Stimulated activated naive CD8-positive, alpha-beta T cell treated with anti-CD3 and anti-CD28 coated beads, Interleukin-15, amount 100 ng/mL, for 72 hours (primary cell): Measurements from ENCODE around the gene UBR3.

Experiments
- ATAC-seq: fragments of 150-1000 bp; cut with Tn5 transposase; 2 replicates; pipeline ENCODE4 v1.10.0; 2021; ENCODE audit warnings: mild to moderate bottlenecking, moderate library complexity
- DNase-seq, 2 donors: peaks; one replicate each; pipeline ENCODE4 v3.0.0; 2021 to 2022
- H3K27ac Mint-ChIP-seq, 2 donors: one replicate each; pipeline ENCODE4 v1.8.0; 2022; ENCODE audit warnings: mild to moderate bottlenecking in 2 of 2, mixed read lengths in 2 of 2, moderate library complexity in 2 of 2
- H3K27me3 Mint-ChIP-seq: one replicate; pipeline ENCODE4 v1.8.0; 2022; ENCODE audit warnings: mixed read lengths
- H3K4me1 Mint-ChIP-seq: one replicate; pipeline ENCODE4 v1.8.0; 2022; ENCODE audit warnings: mild to moderate bottlenecking, mixed read lengths
- H3K4me3 Mint-ChIP-seq, 2 donors: one replicate each; pipeline ENCODE4 v1.8.0; 2022; ENCODE audit warnings: mild to moderate bottlenecking in 2 of 2, mixed read lengths in 2 of 2, moderate library complexity in 1 of 2
- H3K9me3 Mint-ChIP-seq, 2 donors: one replicate each; pipeline ENCODE4 v1.8.0; 2022; ENCODE audit warnings: mixed read lengths in 2 of 2

The UBR3 gene, protein sequence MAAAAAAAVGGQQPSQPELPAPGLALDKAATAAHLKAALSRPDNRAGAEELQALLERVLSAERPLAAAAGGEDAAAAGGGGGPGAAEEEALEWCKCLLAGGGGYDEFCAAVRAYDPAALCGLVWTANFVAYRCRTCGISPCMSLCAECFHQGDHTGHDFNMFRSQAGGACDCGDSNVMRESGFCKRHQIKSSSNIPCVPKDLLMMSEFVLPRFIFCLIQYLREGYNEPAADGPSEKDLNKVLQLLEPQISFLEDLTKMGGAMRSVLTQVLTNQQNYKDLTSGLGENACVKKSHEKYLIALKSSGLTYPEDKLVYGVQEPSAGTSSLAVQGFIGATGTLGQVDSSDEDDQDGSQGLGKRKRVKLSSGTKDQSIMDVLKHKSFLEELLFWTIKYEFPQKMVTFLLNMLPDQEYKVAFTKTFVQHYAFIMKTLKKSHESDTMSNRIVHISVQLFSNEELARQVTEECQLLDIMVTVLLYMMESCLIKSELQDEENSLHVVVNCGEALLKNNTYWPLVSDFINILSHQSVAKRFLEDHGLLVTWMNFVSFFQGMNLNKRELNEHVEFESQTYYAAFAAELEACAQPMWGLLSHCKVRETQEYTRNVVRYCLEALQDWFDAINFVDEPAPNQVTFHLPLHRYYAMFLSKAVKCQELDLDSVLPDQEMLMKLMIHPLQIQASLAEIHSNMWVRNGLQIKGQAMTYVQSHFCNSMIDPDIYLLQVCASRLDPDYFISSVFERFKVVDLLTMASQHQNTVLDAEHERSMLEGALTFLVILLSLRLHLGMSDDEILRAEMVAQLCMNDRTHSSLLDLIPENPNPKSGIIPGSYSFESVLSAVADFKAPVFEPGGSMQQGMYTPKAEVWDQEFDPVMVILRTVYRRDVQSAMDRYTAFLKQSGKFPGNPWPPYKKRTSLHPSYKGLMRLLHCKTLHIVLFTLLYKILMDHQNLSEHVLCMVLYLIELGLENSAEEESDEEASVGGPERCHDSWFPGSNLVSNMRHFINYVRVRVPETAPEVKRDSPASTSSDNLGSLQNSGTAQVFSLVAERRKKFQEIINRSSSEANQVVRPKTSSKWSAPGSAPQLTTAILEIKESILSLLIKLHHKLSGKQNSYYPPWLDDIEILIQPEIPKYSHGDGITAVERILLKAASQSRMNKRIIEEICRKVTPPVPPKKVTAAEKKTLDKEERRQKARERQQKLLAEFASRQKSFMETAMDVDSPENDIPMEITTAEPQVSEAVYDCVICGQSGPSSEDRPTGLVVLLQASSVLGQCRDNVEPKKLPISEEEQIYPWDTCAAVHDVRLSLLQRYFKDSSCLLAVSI (N-terminal part only)

DNA sequence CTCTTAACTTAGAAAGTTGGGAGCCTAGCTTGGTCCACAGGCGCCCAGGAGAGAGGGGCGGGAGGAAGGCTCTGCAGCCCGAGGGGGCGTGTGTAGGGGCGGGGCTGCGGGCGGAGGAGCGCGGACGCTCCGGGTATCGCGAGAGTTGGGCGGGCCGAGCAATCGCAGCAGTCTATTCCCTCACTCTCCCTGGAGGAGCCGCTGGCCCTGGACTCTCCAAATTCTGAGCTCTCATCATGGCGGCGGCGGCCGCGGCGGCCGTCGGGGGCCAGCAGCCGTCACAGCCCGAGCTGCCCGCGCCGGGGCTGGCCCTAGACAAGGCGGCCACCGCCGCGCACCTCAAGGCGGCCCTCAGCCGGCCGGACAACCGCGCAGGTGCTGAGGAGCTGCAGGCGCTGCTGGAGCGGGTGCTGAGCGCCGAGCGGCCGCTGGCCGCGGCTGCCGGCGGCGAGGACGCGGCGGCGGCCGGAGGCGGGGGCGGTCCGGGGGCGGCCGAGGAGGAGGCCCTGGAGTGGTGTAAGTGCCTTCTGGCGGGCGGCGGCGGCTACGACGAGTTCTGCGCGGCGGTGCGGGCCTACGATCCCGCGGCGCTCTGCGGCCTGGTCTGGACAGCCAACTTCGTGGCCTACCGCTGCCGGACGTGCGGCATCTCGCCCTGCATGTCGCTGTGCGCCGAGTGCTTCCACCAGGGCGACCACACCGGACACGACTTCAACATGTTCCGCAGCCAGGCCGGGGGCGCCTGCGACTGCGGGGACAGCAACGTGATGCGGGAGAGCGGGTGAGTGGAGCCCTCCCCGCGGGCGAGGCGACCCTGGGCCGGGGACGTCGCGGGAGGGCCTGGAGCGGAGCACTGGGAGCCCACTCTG lies at the start of gene UBR3:
UBR3 (plus strand) TSS at position 183 of the 869 bp plus-strand sequence; CDS start at position 237, 54 bp downstream.
- peak; percentile 89 for ATAC-seq
- Mint-ChIP-seq H3K4me1 (peaks cover 68% of the 10 kb centered on the region), H3K27ac (peak within 1 kb of the TSS; percentile 89 to 91), H3K27me3 (no peaks in the 10 kb centered on the region), H3K9me3 (no peaks in the 10 kb centered on the region), H3K4me3 (peak within 1 kb of the TSS; percentile 91 to 96)
- peak; percentile 87 to 91 for DNase-seq

DNA sequence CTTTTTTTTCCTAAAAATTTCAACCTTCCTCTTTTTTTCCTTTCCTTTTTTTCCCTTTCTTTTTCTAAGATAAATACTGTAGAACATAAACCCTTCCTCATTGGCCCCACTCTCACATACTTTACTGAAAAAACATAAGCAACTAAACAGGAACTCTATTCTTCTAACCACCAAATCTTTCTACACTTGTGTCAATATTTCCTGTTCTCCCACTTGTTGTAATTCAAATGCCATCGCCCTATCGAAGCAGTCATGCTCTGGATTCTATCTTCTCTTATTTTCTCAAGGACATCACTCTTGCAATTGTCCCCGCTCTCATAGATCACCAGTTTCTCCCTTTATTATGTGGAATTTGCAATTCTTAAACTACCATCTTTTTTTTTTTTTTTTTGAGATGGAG lies 48.8 kb upstream of the UBR3 start:
- no peak overlapping the region for H3K4me3 Mint-ChIP-seq
- no peak overlapping the region for H3K27ac Mint-ChIP-seq
- H3K9me3 Mint-ChIP-seq: no peaks in the 10 kb centered on the region
- no peaks in the 10 kb centered on the region for H3K27me3 Mint-ChIP-seq
- no peak for ATAC-seq
- H3K4me1 Mint-ChIP-seq: no peaks in the 10 kb centered on the region
- DNase-seq: no peak

DNA sequence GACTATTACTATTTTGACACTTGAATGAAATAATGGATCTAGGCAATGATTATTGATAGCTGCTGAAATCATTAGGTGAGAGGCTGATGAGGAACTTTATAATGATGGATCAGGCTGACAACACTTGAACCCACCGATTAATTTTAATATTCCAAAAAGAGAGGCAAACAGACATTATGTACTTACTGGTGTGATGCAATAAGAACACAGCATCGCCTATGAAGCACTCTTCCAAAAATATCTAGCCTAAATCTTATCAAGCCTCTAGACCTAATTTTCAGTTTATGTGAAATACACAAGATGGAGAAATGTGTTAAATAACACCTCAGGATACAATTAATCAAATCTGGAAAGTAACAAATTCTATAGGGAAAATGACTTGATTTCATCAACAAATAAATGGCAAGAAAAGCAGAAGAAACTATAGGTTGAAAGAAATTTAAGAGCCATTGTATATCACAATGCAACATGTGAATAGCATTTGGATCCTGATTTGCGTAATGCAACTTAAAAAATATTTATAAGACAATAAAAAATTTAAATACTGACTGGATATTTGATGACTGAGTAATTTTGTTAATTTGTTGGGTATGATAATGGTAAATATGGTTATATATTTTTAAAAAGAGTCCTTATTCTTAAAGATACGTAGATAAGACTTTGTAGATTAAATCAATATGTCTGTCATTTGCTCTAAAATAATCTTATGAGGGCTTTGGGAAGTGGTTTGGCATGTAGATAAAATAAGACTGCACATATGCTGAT lies 45.8 kb upstream of the UBR3 start:
- Mint-ChIP-seq H3K27me3 (no peaks in the 10 kb centered on the region), H3K4me3 (no peak overlapping the region), H3K4me1 (no peaks in the 10 kb centered on the region), H3K9me3 (no peaks in the 10 kb centered on the region), H3K27ac (no peak overlapping the region)
- ATAC-seq (no peak), DNase-seq (no peak)

DNA sequence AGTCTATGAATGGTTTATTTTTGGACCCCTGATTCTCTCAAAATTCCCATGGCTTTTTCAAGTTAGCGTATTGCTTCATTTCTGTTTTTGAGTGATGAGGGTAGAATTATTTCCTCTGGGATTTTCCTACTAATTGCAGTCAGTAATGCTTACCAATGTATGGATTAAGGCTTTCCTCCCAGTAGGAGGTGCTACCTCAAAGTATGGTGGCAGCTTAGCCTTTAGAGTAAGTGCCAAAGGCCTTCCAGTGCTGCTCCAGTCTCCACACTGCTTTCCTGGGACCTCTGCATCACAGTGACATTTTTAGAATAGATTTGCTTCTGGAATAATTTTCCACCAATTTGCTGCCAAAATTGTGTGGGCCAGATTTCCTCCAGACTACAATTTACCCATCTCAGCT lies 44.7 kb upstream of the UBR3 start:
- ATAC-seq (no peak), DNase-seq (no peak)
- H3K9me3 Mint-ChIP-seq: no peaks in the 10 kb centered on the region
- no peak overlapping the region for H3K4me3 Mint-ChIP-seq
- no peak overlapping the region for H3K27ac Mint-ChIP-seq
- no peaks in the 10 kb centered on the region for H3K4me1 Mint-ChIP-seq
- peaks cover under 1% of the 10 kb centered on the region for H3K27me3 Mint-ChIP-seq

DNA sequence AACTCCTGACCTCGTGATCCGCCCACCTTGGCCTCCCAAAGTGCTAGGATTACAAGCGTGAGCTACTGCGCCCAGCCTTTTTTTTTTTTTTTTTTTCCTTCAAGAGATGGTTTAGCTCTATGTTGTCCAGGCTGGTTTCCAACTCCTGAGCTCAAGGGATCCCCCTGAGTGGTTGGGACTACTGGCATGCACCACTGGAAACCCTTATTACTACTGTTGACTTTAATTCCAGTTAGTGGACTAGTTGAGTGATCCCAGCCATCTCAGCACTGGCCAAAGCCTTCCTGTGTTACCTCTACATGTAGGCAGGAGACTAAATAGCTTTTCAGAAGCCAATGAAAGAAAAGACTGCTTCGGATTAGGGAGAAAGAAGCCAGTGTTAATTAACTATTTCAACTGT lies 36.7 kb upstream of the UBR3 start:
- no peak overlapping the region for H3K27ac Mint-ChIP-seq
- ATAC-seq (no peak), DNase-seq (no peak)
- H3K4me1 Mint-ChIP-seq: peaks cover 8% of the 10 kb centered on the region
- no peaks in the 10 kb centered on the region for H3K9me3 Mint-ChIP-seq
- peaks cover 34% of the 10 kb centered on the region for H3K27me3 Mint-ChIP-seq
- H3K4me3 Mint-ChIP-seq: no peak overlapping the region

DNA sequence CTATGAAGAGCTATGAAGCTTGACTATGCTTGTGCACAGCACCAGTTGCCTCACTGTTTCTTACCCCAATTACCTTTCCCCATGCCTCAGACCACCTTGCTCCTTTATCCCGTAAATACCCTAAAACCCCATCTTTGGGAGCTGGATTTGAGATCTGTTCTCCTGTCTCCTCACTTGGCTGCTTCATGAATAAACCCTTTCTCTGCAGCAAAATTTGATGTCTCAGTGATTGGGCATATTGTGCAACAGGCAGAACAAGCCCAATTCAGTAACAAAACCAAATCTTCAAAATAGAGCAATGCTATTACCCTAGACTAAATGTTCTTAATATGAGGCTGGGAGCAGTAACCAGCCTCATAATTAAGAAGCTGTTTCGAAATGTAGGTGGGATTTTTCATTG lies 32.1 kb upstream of the UBR3 start:
- DNase-seq (no peak), ATAC-seq (no peak)
- Mint-ChIP-seq H3K4me3 (no peak overlapping the region), H3K27me3 (peaks cover 8% of the 10 kb centered on the region), H3K9me3 (no peaks in the 10 kb centered on the region), H3K27ac (no peak overlapping the region), H3K4me1 (peaks cover 8% of the 10 kb centered on the region)

DNA sequence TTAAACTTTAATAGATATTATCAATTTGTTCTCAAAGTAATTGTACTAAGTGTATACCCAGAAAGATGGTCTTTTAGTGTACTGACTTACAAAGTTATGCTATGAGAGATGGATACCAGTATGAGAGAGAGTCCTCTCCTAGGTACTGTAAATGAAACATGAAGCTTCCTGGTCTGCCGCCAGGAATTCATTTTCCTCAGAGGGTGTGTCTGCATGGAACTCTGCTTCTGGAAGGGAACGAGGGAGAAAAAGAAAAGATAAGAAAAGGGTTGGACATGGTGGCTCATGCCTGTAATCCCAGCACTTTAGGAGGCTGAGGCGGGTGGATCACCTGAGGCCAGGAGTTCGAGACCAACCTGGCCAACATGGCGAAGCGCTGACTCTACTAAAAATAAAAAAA lies 30.8 kb upstream of the UBR3 start:
- Mint-ChIP-seq H3K27me3 (no peaks in the 10 kb centered on the region), H3K4me3 (no peak overlapping the region), H3K27ac (no peak overlapping the region), H3K9me3 (no peaks in the 10 kb centered on the region), H3K4me1 (peaks cover 8% of the 10 kb centered on the region)
- DNase-seq (no peak), ATAC-seq (no peak)

DNA sequence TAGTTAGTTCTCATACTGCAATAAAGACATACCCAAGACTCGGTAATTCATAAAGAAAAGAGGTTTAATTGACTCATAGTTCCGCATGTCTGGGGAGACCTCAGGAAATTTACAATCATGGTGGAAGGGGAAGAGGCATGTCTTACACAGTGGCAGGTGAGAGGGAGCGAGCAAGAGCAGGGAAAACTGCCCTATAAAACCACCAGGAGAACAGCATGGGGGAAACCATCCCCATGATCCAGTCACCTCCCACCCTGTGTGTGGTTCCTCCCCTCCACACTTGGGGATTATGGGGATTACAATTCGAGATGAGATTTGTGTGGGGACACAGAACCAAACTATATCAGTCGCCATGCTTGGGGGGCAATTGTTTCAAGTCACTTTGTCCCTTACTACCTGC lies 29.7 kb upstream of the UBR3 start:
- H3K4me1 Mint-ChIP-seq: peaks cover 18% of the 10 kb centered on the region
- H3K9me3 Mint-ChIP-seq: no peaks in the 10 kb centered on the region

DNA sequence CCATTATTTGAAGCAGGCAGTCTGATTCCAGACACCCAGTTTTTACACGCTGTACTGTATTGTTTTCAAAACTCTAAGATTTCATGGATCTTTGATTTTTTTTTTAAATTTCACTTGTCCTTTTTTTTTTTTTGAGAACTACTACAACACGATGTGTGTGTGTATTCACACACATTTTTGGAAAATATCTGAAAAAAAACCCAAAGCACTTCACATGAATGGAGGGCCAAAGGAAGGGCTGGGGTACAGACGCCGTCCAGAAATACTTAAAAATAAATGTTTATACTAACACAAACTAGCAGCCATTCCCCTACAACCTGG lies 28.9 kb upstream of the UBR3 start:
- ATAC-seq (no peak), DNase-seq (no peak)
- Mint-ChIP-seq H3K27ac (peak overlapping the region; percentile 92 to 95), H3K9me3 (no peaks in the 10 kb centered on the region), H3K4me3 (peak overlapping the region; percentile 92 to 95), H3K4me1 (peaks cover 23% of the 10 kb centered on the region), H3K27me3 (no peaks in the 10 kb centered on the region)

More for the DNA sequence above, 29.7 kb upstream of the UBR3 start:
- peak overlapping the region; percentile 13 to 16 for H3K4me3 Mint-ChIP-seq
- no peak for DNase-seq
- no peak for ATAC-seq
- no peaks in the 10 kb centered on the region for H3K27me3 Mint-ChIP-seq
- H3K27ac Mint-ChIP-seq: no peak overlapping the region

DNA sequence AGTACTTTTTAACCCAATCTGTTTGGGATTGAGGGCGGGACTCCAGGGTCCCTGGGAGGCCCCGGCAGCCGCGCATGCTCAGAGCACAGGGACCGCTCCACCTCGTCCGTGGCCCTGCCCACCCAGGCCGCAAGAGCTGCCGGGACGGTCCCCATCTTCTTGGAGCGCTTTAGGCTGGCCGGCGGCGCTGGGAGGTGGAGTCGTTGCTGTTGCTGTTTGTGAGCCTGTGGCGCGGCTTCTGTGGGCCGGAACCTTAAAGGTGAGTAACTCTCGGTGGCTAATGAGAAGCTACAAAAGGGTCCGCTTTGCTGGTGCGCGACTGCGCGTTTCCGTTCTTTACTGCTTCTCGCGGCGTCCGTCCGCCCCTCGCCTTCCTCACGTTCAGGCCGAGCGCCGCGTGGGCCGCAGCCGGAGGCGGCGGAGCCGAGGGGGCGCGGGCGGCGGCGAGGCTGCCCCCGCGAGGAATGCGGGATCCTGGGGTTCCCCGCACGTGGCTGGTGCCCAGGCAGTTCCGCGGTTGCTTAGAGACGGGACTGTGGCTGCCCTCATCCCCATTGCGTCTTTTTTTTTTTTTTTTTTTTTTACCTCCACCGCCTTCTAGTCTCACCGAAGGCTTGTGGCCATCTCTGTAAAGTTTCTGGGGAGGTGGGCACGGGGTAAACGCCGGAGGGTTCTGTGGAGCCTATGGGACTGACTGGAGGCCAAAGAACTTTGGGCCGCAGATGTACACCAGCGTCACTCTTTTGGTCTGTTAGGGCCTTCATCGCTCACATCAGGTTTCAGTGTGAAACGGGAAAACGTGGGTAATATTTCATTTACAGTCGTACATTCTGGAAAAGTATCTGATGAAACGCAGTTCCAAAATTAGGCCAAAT lies 28.3 kb upstream of the UBR3 start, which contains the start of gene SSB:
SSB (plus strand) TSS at position 154 of the 875 bp plus-strand sequence. CDS start 2,090 bp downstream, outside the sequence.
- ATAC-seq: peak; percentile 97
- Mint-ChIP-seq H3K27me3 (no peaks in the 10 kb centered on the region), H3K27ac (peak within 1 kb of the TSS; percentile 99), H3K4me1 (peaks cover 23% of the 10 kb centered on the region), H3K4me3 (peak within 1 kb of the TSS; percentile 92 to 95), H3K9me3 (no peaks in the 10 kb centered on the region)
- peak; percentile 87 to 96 for DNase-seq

DNA sequence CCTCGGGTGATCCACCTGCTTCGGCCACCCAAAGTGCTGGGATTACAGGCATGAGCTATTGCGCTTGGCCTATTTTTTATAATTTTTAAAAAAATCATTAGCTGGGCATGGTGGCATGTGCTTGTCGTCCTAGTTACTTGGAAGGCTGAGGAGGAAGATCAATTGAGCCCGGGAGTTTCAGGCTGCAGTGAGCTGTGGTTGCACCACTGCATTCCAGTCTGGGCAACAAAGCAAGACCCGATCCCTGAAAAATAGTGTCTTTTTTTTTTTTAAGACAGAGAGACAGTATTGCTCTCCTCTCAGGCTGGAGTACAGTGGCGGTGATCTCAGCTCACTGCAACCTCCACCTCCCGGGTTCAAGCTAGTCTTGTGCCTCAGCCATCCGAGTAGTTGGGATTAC lies 23.8 kb upstream of the UBR3 start:
- Mint-ChIP-seq H3K4me3 (no peak overlapping the region), H3K27me3 (no peaks in the 10 kb centered on the region), H3K27ac (no peak overlapping the region), H3K4me1 (peaks cover 18% of the 10 kb centered on the region), H3K9me3 (no peaks in the 10 kb centered on the region)
- DNase-seq (no peak), ATAC-seq (no peak)

DNA sequence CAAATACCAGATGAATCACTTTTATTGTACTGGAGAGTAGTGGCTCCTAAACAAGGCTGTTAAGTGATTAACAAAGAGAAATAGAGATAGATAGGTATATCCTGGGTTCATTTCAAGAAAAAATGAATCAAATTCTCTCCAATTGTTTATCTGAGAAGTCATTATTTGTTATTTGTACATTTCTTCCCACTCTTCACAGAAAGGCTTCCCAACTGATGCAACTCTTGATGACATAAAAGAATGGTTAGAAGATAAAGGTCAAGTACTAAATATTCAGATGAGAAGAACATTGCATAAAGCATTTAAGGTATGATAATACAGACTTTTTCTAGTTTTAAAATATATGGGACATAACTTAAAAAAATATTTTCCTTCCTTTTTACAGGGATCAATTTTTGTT lies 20.7 kb upstream of the UBR3 start:
- H3K27ac Mint-ChIP-seq: peak overlapping the region; percentile 40 to 42
- DNase-seq (no peak), ATAC-seq (no peak)
- H3K4me1 Mint-ChIP-seq: peaks cover 15% of the 10 kb centered on the region
- no peaks in the 10 kb centered on the region for H3K27me3 Mint-ChIP-seq
- no peak overlapping the region for H3K4me3 Mint-ChIP-seq
- H3K9me3 Mint-ChIP-seq: no peaks in the 10 kb centered on the region

DNA sequence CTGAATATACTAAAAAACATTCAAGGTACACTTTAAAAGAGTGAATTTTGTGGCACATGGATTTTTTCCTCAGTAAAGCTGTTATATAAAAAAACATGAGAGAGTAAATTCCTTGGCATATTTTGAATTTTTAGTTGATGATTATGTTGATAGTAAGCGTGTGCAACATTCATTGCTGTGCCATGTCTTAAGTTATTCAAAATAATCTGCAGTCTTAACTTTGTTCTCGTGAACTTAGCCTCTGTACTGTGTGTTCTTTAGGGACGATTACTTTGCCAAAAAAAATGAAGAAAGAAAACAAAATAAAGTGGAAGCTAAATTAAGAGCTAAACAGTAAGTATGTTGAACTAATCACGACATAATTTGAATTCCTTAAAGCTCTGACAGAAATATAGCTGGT lies 19.0 kb upstream of the UBR3 start:
- no peak overlapping the region for H3K27ac Mint-ChIP-seq
- DNase-seq: no peak

More for the DNA sequence above, 19.0 kb upstream of the UBR3 start:
- Mint-ChIP-seq H3K9me3 (no peaks in the 10 kb centered on the region), H3K4me3 (no peak overlapping the region), H3K4me1 (no peaks in the 10 kb centered on the region), H3K27me3 (no peaks in the 10 kb centered on the region)
- no peak for ATAC-seq
